Mucosa of descending colon (tissue), 3 donors: ENCODE measurements around the gene FGGY. TPM values are rescaled to one million over a fixed set of nuclear protein-coding genes. Genes with fewer than 3 reads are reported as not detected.

Source experiments
- ATAC-seq: fragments of 200-7000 bp; cut with Tn5 transposase; one replicate; pipeline ENCODE4 v1.9.1; 2020; ENCODE audit warnings: mild to moderate bottlenecking, moderate library complexity
- DNase-seq, 3 donors: peaks; one replicate each; pipeline ENCODE4 v3.0.0-alpha.2; 2020
- H3K36me3 ChIP-seq: fragments of 200-600 bp; one replicate; pipeline ENCODE4 v1.8.0; 2021; ENCODE audit warnings: low read depth, mild to moderate bottlenecking
- H3K4me1 ChIP-seq: fragments of 200-600 bp; one replicate; pipeline ENCODE4 v1.8.0; 2021; ENCODE audit warnings: low read depth, mild to moderate bottlenecking
- H3K4me3 ChIP-seq: fragments of 200-600 bp; one replicate; pipeline ENCODE4 v1.8.0; 2021; ENCODE audit warnings: mild to moderate bottlenecking
- H3K9me3 ChIP-seq: fragments of 200-600 bp; one replicate; pipeline ENCODE4 v1.8.0; 2021; ENCODE audit warnings: mild to moderate bottlenecking
- CTCF ChIP-seq: fragments of 200-600 bp; IDR thresholded peaks from one replicate; pipeline ENCODE4 v1.8.0; 2022; ENCODE audit warnings: antibody characterized with exemption, mild to moderate bottlenecking
- intact Hi-C, 2 donors: fragments of 100-400 bp; cut with DNase I in 1 of 2; cut with micrococcal nuclease in 1 of 2; formaldehyde crosslinking; loops; one replicate each; pipeline versions ENCODE4 v1.11.0 to v1.11.1; 2022; cut with DNase I, micrococcal nuclease
- total RNA-seq, 3 donors: library from RNA; stranded (reverse); fragmentation: NEBNext Ultra II Directional in 2 of 3; extraction: Animal tissue kit (Norgen Biotek cat#: 25700) in 2 of 3; gene quantifications; one replicate each; pipeline versions ENCODE4 v1.2.1 to v1.2.4, GENCODE V29; 2021 to 2023
- donor health status: DM: no; HTN: no; CAD: no; lungs with moderate emphysema.
- donor health status: DM: no; HTN: no; CAD: no.
- donor health status: DM: no; HTN: yes; CAD: no.

The FGGY gene
- total RNA-seq, 3 donors from 2014 or later = 25.2 to 38.3 (median 36.6) TPM

GRCh38 chr1:59474496-59474895 is 177.6 kb downstream of the FGGY start:
- intact Hi-C loops = no loop called here
- no peak for DNase-seq
- Histone ChIP-seq H3K36me3 (no peaks in the 10 kb centered on the region), H3K4me1 (no peaks in the 10 kb centered on the region), H3K4me3 (no peak overlapping the region), H3K9me3 (no peaks in the 10 kb centered on the region)
- no peak for ATAC-seq
- no peak for TF ChIP-seq CTCF

- Histone ChIP-seq H3K36me3 (no peaks in the 10 kb centered on the region), H3K4me3 (no peak overlapping the region), H3K4me1 (no peaks in the 10 kb centered on the region), H3K9me3 (no peaks in the 10 kb centered on the region)
- TF ChIP-seq CTCF = no peak
- no peak for DNase-seq
- intact Hi-C loops = no loop called here
- ATAC-seq = no peak
Observed at GRCh38 chr1:59475737-59476136, 178.8 kb downstream of the FGGY start.

GRCh38 chr1:59477286-59477685 is 180.4 kb downstream of the FGGY start:
- no peak for TF ChIP-seq CTCF
- intact Hi-C loops = no loop called here

GRCh38 chr1:59477867-59478266 is 181.0 kb downstream of the FGGY start:
- no peaks in the 10 kb centered on the region for H3K36me3 ChIP-seq
- ATAC-seq = no peak
- DNase-seq = no peak
- H3K9me3 ChIP-seq = no peaks in the 10 kb centered on the region
- no peak overlapping the region for H3K4me3 ChIP-seq
- intact Hi-C loops = no loop called here
- no peak for TF ChIP-seq CTCF
- no peaks in the 10 kb centered on the region for H3K4me1 ChIP-seq

More at GRCh38 chr1:59477286-59477685, 180.4 kb downstream of the FGGY start:
- ATAC-seq = peak; percentile 63
- H3K36me3 ChIP-seq = no peaks in the 10 kb centered on the region
- H3K4me3 ChIP-seq = no peak overlapping the region
- H3K4me1 ChIP-seq = no peaks in the 10 kb centered on the region
- DNase-seq = peak in 1 of 3 donors; percentile 25
- no peaks in the 10 kb centered on the region for H3K9me3 ChIP-seq

- intact Hi-C loops = no loop called here
- ATAC-seq (no peak), DNase-seq (no peak)
- Histone ChIP-seq H3K4me1 (no peaks in the 10 kb centered on the region), H3K36me3 (no peaks in the 10 kb centered on the region), H3K9me3 (no peaks in the 10 kb centered on the region), H3K4me3 (no peak overlapping the region)
- no peak for TF ChIP-seq CTCF
Observed at GRCh38 chr1:59478822-59479221, 181.9 kb downstream of the FGGY start.
